GM21528 (cell line): Measurements from ENCODE around the gene SAMM50.
A peak's percentile ranks its signal among the peaks of the same experiment; 100 is the strongest.

Source experiments
- ATAC-seq: cut with Tn5 transposase; IDR thresholded peaks from one replicate; pipeline ENCODE4 v1.9.1; 2021; ENCODE audit warnings: mild to moderate bottlenecking, moderate library complexity; ENCODE audit not compliant: unreplicated experiment, low FRiP score

The SAMM50 gene

GRCh38 chr22:43945632-43946383, 9.4 kb upstream of the SAMM50 start:
- no peak for ATAC-seq

GRCh38 chr22:43946384-43946667, 8.9 kb upstream of the SAMM50 start:
- ATAC-seq: no peak

GRCh38 chr22:43948836-43949406, 6.3 kb upstream of the SAMM50 start:
- no peak for ATAC-seq

GRCh38 chr22:43951391-43951790, 3.9 kb upstream of the SAMM50 start:
- no peak for ATAC-seq

- ATAC-seq: no peak
Measured at GRCh38 chr22:43951966-43952365, 3.3 kb upstream of the SAMM50 start.

GRCh38 chr22:43953988-43954785, 1.1 kb upstream of the SAMM50 start:
- no peak for ATAC-seq

- ATAC-seq: peak; percentile 20
Measured at GRCh38 chr22:43955883-43956782, 891 bp downstream of the SAMM50 start.

GRCh38 chr22:43956805-43957463, 1.7 kb downstream of the SAMM50 start:
- no peak for ATAC-seq

GRCh38 chr22:43957871-43958270, 2.6 kb downstream of the SAMM50 start:
- ATAC-seq: no peak

GRCh38 chr22:43964314-43964857, 9.1 kb downstream of the SAMM50 start:
- no peak for ATAC-seq

GRCh38 chr22:43967069-43967468, 11.8 kb downstream of the SAMM50 start:
- no peak for ATAC-seq

- no peak for ATAC-seq
Measured at GRCh38 chr22:43968614-43969013, 13.4 kb downstream of the SAMM50 start.

GRCh38 chr22:43969021-43969878, 14.0 kb downstream of the SAMM50 start:
- ATAC-seq: no peak

GRCh38 chr22:43969989-43970755, 14.9 kb downstream of the SAMM50 start:
- no peak for ATAC-seq

- no peak for ATAC-seq
Measured at GRCh38 chr22:43971112-43971511, 15.9 kb downstream of the SAMM50 start.

- ATAC-seq: no peak
Measured at GRCh38 chr22:43972931-43973462, 17.8 kb downstream of the SAMM50 start.

GRCh38 chr22:43974028-43974545, 18.8 kb downstream of the SAMM50 start:
- no peak for ATAC-seq

GRCh38 chr22:43975041-43975440, 19.8 kb downstream of the SAMM50 start:
- no peak for ATAC-seq
